ENCODE measurements around the gene IFRD1.

IFRD1 gene

GRCh38 chr7:112422842-112423496 is 27.3 kb upstream of the IFRD1 start (continued):
- TF ChIP-seq KLF16 (tag by site-specific recombination; IDR thresholded peaks at IDR 0.05): 0 out of 2 replicates have a peak, but pooled peaks have one; percentile 17
- TF ChIP-seq ZNF140 (tag by site-specific recombination; IDR thresholded peaks at IDR 0.05): no peak
- no peak for TF ChIP-seq ZNF148 (tag by site-specific recombination; IDR thresholded peaks at IDR 0.05; ENCODE audit: borderline replicate concordance)
- no peak for TF ChIP-seq ZBTB7A (tag by site-specific recombination; IDR thresholded peaks at IDR 0.05; ENCODE audit: low read depth)
- TF ChIP-seq ZNF677 (tag by site-specific recombination; IDR thresholded peaks at IDR 0.05): no peak
- 0 out of 2 replicates have a peak, but pooled peaks have one; percentile 25 for TF ChIP-seq GLIS2 (tag by site-specific recombination; IDR thresholded peaks at IDR 0.05)
- TF ChIP-seq ZNF335 (tag by site-specific recombination; conservative IDR thresholded peaks at IDR 0.05): 0 out of 2 replicates have a peak, but pooled peaks have one; percentile 38
- no peak for TF ChIP-seq ZBTB10 (tag by site-specific recombination; IDR thresholded peaks at IDR 0.05)
- TF ChIP-seq ZNF138 (tag by site-specific recombination; IDR thresholded peaks at IDR 0.05; ENCODE audit: borderline replicate concordance): no peak
- peak; percentile 44; the same call in 1 of the 2 replicates for TF ChIP-seq ZNF580 (tag by site-specific recombination; IDR thresholded peaks at IDR 0.05)
- no peak for TF ChIP-seq ZNF585B (tag by site-specific recombination; IDR thresholded peaks at IDR 0.05)
- no peak for TF ChIP-seq ZNF664 (tag by site-specific recombination; IDR thresholded peaks at IDR 0.05)
- no peak for TF ChIP-seq GLI2 (tag by site-specific recombination; IDR thresholded peaks at IDR 0.05; ENCODE audit: borderline replicate concordance, low read depth)
- no peak for TF ChIP-seq ZNF571 (tag by site-specific recombination; IDR thresholded peaks at IDR 0.05)
- no peak for TF ChIP-seq ZBTB20 (tag by site-specific recombination; IDR thresholded peaks at IDR 0.05)
- TF ChIP-seq ZNF266 (tag by site-specific recombination; IDR thresholded peaks at IDR 0.05; ENCODE audit: low read depth): no peak
- 0 out of 2 replicates have a peak, but pooled peaks have one; percentile 32 for TF ChIP-seq SP7 (tag by site-specific recombination; IDR thresholded peaks at IDR 0.05)
- no peak for TF ChIP-seq ZNF624 (tag by site-specific recombination; IDR thresholded peaks at IDR 0.05)
- no peak for TF ChIP-seq ZNF37A (tag by site-specific recombination; IDR thresholded peaks at IDR 0.05)
- peak; percentile 51 for TF ChIP-seq KLF1 (tag by site-specific recombination; IDR thresholded peaks at IDR 0.05)
- no peak for TF ChIP-seq ZSCAN16 (tag by site-specific recombination; IDR thresholded peaks at IDR 0.05)
- TF ChIP-seq ZNF211 (tag by site-specific recombination; IDR thresholded peaks at IDR 0.05; ENCODE audit: low read depth): no peak
- TF ChIP-seq ZXDB (tag by site-specific recombination; IDR thresholded peaks at IDR 0.05): no peak
- TF ChIP-seq ZNF510 (tag by site-specific recombination; IDR thresholded peaks at IDR 0.05; ENCODE audit: insufficient replicate concordance): no peak
- no peak for TF ChIP-seq ZNF2 (tag by site-specific recombination; IDR thresholded peaks at IDR 0.05)
- no peak for TF ChIP-seq WT1 (tag by site-specific recombination; IDR thresholded peaks at IDR 0.05)
- no peak for TF ChIP-seq OVOL3 (tag by site-specific recombination; IDR thresholded peaks at IDR 0.05)
- TF ChIP-seq ZNF600 (tag by site-specific recombination; IDR thresholded peaks at IDR 0.05): peak; percentile 66
- TF ChIP-seq ZBTB17 (tag by site-specific recombination; IDR thresholded peaks at IDR 0.05): peak; percentile 54; the same call in 1 of the 2 replicates
- TF ChIP-seq ZNF610 (tag by site-specific recombination; IDR thresholded peaks at IDR 0.05; ENCODE audit: borderline replicate concordance): no peak
- peak; percentile 86; the same call in 1 of the 2 replicates for TF ChIP-seq KLF7 (tag by site-specific recombination; IDR thresholded peaks at IDR 0.05; ENCODE audit: borderline replicate concordance)
- TF ChIP-seq ZNF560 (tag by site-specific recombination; IDR thresholded peaks at IDR 0.05; ENCODE audit: borderline replicate concordance): no peak
- TF ChIP-seq SCRT2 (tag by site-specific recombination; IDR thresholded peaks at IDR 0.05): no peak
- TF ChIP-seq ZNF324 (tag by site-specific recombination; IDR thresholded peaks at IDR 0.05): 0 out of 2 replicates have a peak, but pooled peaks have one; percentile 24
- TF ChIP-seq ZIC2 (tag by site-specific recombination; IDR thresholded peaks at IDR 0.05): peak; percentile 61
- no peak for TF ChIP-seq ZNF18 (tag by site-specific recombination; IDR thresholded peaks at IDR 0.05)

Data from HEK293 (cell line).